Kidney epithelial cell (primary cell): Measurements from ENCODE around the gene CHRNB4. TPM values are rescaled to one million over a fixed set of nuclear protein-coding genes. Genes with fewer than 3 reads are reported as not detected.

Source experiments
- DNase-seq: peaks from one replicate; pipeline ENCODE4 v3.0.0-alpha.2; 2010; ENCODE audit warnings: low read depth
- H3K27me3 ChIP-seq: 2 replicates; pipeline ENCODE4 v1.6.0; 2011; ENCODE audit warnings: low read length; ENCODE audit not compliant: control insufficient read depth, insufficient read depth
- H3K36me3 ChIP-seq: 2 replicates; pipeline ENCODE4 v1.5.1; 2011; ENCODE audit warnings: low read length; ENCODE audit not compliant: control insufficient read depth, insufficient read depth
- H3K4me3 ChIP-seq: 2 replicates; pipeline ENCODE4 v1.5.1; 2011; ENCODE audit warnings: low read depth, mild to moderate bottlenecking, control low read depth, low read length
- CTCF ChIP-seq: IDR thresholded peaks from 2 replicates; pipeline ENCODE4 v1.5.1; 2011; ENCODE audit warnings: mild to moderate bottlenecking, moderate library complexity, low read length, control low read depth, inconsistent platforms; ENCODE audit not compliant: insufficient read depth, poor library complexity, severe bottlenecking
- total RNA-seq: library from RNA; depleted of rRNA; stranded (reverse); fragments of >200 nt; gene quantifications from 2 replicates; pipeline ENCODE4 v1.2.3, GENCODE V29; 2015

CHRNB4 gene
- total RNA-seq, 1 donor from 2014 or later, result 1.8 TPM

- DNase-seq, result no peak
- no peaks in the 10 kb centered on the region for H3K27me3 ChIP-seq
- H3K4me3 ChIP-seq, result no peak overlapping the region
- no peaks in the 10 kb centered on the region for H3K36me3 ChIP-seq
- no peak for TF ChIP-seq CTCF
Measured at GRCh38 chr15:78598348-78598747, 42.7 kb downstream of the CHRNB4 start.

GRCh38 chr15:78597583-78597982 is 43.4 kb downstream of the CHRNB4 start:
- no peaks in the 10 kb centered on the region for H3K27me3 ChIP-seq
- H3K36me3 ChIP-seq, result no peaks in the 10 kb centered on the region
- no peak for TF ChIP-seq CTCF
- no peak for DNase-seq
- no peak overlapping the region for H3K4me3 ChIP-seq

- Histone ChIP-seq H3K4me3 (no peak overlapping the region), H3K27me3 (no peaks in the 10 kb centered on the region), H3K36me3 (no peaks in the 10 kb centered on the region)
- no peak for DNase-seq
- no peak for TF ChIP-seq CTCF
Measured at GRCh38 chr15:78574944-78575343, 66.1 kb downstream of the CHRNB4 start.

Other genes starting within 250 kb of the CHRNB4 start
- gene IREB2, start 203.0 kb downstream of the CHRNB4 start, total RNA-seq, result 22.5 and 23.5 TPM in 2 replicates
- gene HYKK, start 133.6 kb downstream of the CHRNB4 start, total RNA-seq, result 3.9 and 4.4 TPM in 2 replicates
- 209 and 243 TPM in 2 replicates for gene PSMA4, start 100.8 kb downstream of the CHRNB4 start, total RNA-seq
- gene CHRNA5, start 75.7 kb downstream of the CHRNB4 start, total RNA-seq, result 4.7 and 13.7 TPM in 2 replicates
- 0.07 and 0.46 TPM in 2 replicates for gene CHRNA3, start 20.2 kb downstream of the CHRNB4 start, total RNA-seq
- 27.4 and 33.4 TPM in 2 replicates for gene ADAMTS7, start 170.3 kb upstream of the CHRNB4 start, total RNA-seq
- 280 and 366 TPM in 2 replicates for gene MORF4L1, start 231.7 kb upstream of the CHRNB4 start, total RNA-seq